ENCODE results near the gene PGBD1.

PGBD1 gene

GRCh38 chr6:28330041-28330440 lies 48.7 kb downstream of the PGBD1 start:
- Histone ChIP-seq H3K4me3 (ENCODE audit: low read length) (no peak overlapping the region), H3K9me2 (replicated peaks; ENCODE audit: control insufficient read depth, low read length) (no peaks in the 10 kb centered on the region), H4K20me1 (ENCODE audit: control insufficient read depth, insufficient read depth, low read depth, low read length) (no peaks in the 10 kb centered on the region), H3K27ac (ENCODE audit: low read depth, low read length) (no peak overlapping the region), H3K4me1 (ENCODE audit: control insufficient read depth, low read length) (peaks cover 10% of the 10 kb centered on the region), H3K36me3 (ENCODE audit: control insufficient read depth, low read length) (peaks cover 3% of the 10 kb centered on the region; the same call in 1 of the 2 replicates), H3K79me2 (ENCODE audit: control insufficient read depth, low read length) (no peaks in the 10 kb centered on the region), H3K4me2 (ENCODE audit: low read length) (no peak overlapping the region), H3K9me3 (ENCODE audit: control insufficient read depth, insufficient read depth, low read length) (peaks cover 27% of the 10 kb centered on the region), H3K27me3 (ENCODE audit: control insufficient read depth, low read length) (no peaks in the 10 kb centered on the region), H3F3A (ENCODE audit: control insufficient read depth, insufficient read depth) (peaks cover 5% of the 10 kb centered on the region; the same call in 1 of the 2 replicates)
- TF ChIP-seq EZH2phosphoT487 (IDR thresholded peaks at IDR 0.05; ENCODE audit: borderline replicate concordance, low read length) (no peak), CTCF (IDR thresholded peaks at IDR 0.05; ENCODE audit: low read depth, low read length, poor library complexity, severe bottlenecking) (no peak)

- Histone ChIP-seq H3K9me3 (ENCODE audit: control insufficient read depth, insufficient read depth, low read length) (peaks cover 6% of the 10 kb centered on the region; the same call in 1 of the 2 replicates), H3K36me3 (ENCODE audit: control insufficient read depth, low read length) (no peaks in the 10 kb centered on the region), H3K27ac (ENCODE audit: low read depth, low read length) (no peak overlapping the region), H3K4me2 (ENCODE audit: low read length) (no peak overlapping the region), H3K9me2 (replicated peaks; ENCODE audit: control insufficient read depth, low read length) (no peaks in the 10 kb centered on the region), H3K27me3 (ENCODE audit: control insufficient read depth, low read length) (no peaks in the 10 kb centered on the region), H4K20me1 (ENCODE audit: control insufficient read depth, insufficient read depth, low read depth, low read length) (no peaks in the 10 kb centered on the region), H3F3A (ENCODE audit: control insufficient read depth, insufficient read depth) (peaks cover 16% of the 10 kb centered on the region), H3K4me3 (ENCODE audit: low read length) (no peak overlapping the region), H3K79me2 (ENCODE audit: control insufficient read depth, low read length) (no peaks in the 10 kb centered on the region), H3K4me1 (ENCODE audit: control insufficient read depth, low read length) (peaks cover 36% of the 10 kb centered on the region)
- TF ChIP-seq CTCF (IDR thresholded peaks at IDR 0.05; ENCODE audit: low read depth, low read length, poor library complexity, severe bottlenecking) (no peak), EZH2phosphoT487 (IDR thresholded peaks at IDR 0.05; ENCODE audit: borderline replicate concordance, low read length) (no peak)
These were observed 51.7 kb downstream of the PGBD1 start for GRCh38 chr6:28333047-28333446.

- H3K9me3 ChIP-seq (ENCODE audit: control insufficient read depth, insufficient read depth, low read length), result peaks cover 6% of the 10 kb centered on the region; the same call in 1 of the 2 replicates
- H3K79me2 ChIP-seq (ENCODE audit: control insufficient read depth, low read length), result no peaks in the 10 kb centered on the region
- TF ChIP-seq CTCF (IDR thresholded peaks at IDR 0.05; ENCODE audit: low read depth, low read length, poor library complexity, severe bottlenecking), result no peak
- TF ChIP-seq EZH2phosphoT487 (IDR thresholded peaks at IDR 0.05; ENCODE audit: borderline replicate concordance, low read length), result no peak
- no peaks in the 10 kb centered on the region for H3K36me3 ChIP-seq (ENCODE audit: control insufficient read depth, low read length)
- no peak overlapping the region for H3K27ac ChIP-seq (ENCODE audit: low read depth, low read length)
- peaks cover 36% of the 10 kb centered on the region for H3K4me1 ChIP-seq (ENCODE audit: control insufficient read depth, low read length)
- H3K27me3 ChIP-seq (ENCODE audit: control insufficient read depth, low read length), result no peaks in the 10 kb centered on the region
- no peaks in the 10 kb centered on the region for H3K9me2 ChIP-seq (replicated peaks; ENCODE audit: control insufficient read depth, low read length)
- no peaks in the 10 kb centered on the region for H4K20me1 ChIP-seq (ENCODE audit: control insufficient read depth, insufficient read depth, low read depth, low read length)
- H3K4me3 ChIP-seq (ENCODE audit: low read length), result no peak overlapping the region
- H3K4me2 ChIP-seq (ENCODE audit: low read length), result no peak overlapping the region
- H3F3A ChIP-seq (ENCODE audit: control insufficient read depth, insufficient read depth), result peaks cover 16% of the 10 kb centered on the region
These were observed 52.2 kb downstream of the PGBD1 start for GRCh38 chr6:28333599-28334018.

Data from DOHH2 (cell line).